Hematopoietic multipotent progenitor cell treated with erythropoietin and hydrocortisone succinate and interleukin-3 and kit ligand, for 17 days (in vitro differentiated cells): ENCODE data around the gene PDE7B.

ENCODE experiments used
- DNase-seq: peaks from one replicate; pipeline ENCODE4 v3.0.0-alpha.2; 2015; ENCODE audit warnings: low spot score

PDE7B gene

GRCh38 chr6:136236466-136237293, 385.2 kb downstream of the PDE7B start:
- DNase-seq = peak; percentile 26

- DNase-seq = no peak
These were observed 392.6 kb downstream of the PDE7B start for GRCh38 chr6:136244061-136244616.
